GM18907 (cell line): Measurements from ENCODE around the gene ADGRL3.

Experiments used
- ATAC-seq: cut with Tn5 transposase; IDR thresholded peaks from one replicate; pipeline ENCODE4 v1.9.1; 2021; ENCODE audit warnings: mild to moderate bottlenecking, moderate library complexity; ENCODE audit not compliant: unreplicated experiment

Gene ADGRL3

DNA sequence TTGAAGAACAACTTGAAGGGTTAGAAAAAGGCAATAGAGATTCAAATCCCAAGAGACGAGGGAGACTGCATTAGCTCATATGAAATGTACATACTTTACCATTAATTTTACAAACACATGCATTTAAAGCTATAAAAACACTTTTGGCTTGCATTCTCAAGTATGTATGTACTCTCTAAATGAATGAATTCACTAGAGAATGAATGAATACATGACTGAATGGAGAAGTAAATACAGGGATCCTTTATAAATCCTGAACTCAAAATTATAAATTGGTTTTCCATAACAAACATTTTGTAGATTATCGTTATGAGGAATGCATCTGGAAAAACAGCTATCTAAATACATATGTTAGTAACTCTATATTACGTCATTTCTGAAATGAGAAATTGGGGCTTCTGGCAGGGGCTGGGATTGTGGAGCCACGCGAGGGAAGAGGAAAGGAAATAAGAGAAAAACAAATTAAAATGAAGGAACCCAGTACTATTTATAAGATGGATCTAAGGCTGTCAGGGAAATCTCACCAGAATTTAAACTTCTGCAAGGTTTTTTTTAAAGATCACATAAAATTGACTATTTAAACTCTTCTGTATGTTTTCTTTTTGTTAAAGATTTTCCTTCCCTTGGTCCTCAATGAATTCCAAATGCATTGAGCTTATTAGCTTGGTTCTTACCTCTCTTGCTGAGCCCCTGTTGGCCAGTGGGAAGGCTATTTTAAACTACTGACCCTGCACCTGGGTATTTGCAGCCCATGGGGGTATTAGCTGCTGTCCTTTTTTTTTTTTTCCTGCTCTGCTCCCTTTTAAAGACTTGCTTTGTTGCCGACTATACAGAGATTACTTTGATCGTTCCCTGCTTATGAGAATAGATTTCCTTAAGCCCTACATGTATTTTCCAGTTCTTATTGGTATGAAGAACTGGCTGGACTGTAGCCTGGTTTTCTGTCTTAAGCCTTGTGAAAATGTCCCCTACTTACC, 207.8 kb downstream of the ADGRL3 start:
- ATAC-seq, result no peak

DNA sequence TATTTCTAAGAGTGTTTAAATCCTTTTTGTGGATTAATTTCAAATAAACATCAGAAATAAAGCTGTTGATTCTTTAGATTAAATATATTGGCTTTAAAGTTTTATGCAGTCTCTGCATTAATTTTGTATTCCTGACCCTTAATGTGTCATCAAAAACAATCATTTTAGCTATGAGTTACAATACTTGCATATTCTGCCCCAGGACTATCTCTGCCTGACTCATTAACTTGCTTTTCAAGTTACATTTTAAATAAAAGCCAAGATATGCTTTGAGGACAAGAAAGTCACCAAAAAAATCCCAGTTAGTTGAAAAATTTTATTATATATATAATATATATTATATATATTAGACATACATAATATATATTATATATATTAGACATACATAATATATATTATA, 208.7 kb downstream of the ADGRL3 start:
- ATAC-seq, result no peak

DNA sequence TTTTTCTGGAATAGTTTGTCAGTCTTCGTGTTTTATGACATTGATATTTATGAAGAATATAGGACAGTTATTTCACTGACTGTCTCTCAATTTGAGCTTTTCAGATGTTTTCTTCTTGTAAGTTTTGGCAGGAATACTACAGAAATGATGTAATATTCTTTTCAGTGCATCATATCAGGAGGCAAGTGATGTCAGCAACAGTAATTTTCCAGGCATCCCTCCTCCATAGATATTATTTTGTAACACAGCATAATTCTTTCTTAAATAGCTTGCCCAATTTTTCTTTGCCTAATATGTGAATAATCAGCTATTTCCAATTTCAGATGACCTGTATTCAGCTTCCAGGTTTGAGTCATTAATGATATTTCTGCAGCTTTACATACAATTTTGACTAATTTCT, 211.1 kb downstream of the ADGRL3 start:
- ATAC-seq, result no peak

DNA sequence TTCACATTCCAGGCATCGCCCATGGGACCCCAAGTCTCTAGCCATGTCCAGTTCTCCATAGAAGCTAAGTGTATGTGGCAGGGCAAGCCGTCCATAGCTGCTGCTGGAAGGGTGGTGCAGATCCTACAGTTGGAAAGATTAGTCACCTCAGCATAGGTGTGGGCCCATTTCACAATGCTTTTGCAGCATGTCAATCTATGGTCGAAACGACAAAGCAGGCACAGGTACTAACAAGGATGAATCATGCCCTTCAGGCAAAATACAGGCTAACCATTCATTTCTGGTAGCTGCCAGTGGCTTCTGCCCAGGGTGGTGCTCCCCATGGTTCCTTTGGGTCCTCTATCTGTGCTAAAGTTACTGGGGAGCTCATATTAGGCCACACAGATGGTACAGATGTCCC, 225.2 kb downstream of the ADGRL3 start:
- ATAC-seq, result no peak

DNA sequence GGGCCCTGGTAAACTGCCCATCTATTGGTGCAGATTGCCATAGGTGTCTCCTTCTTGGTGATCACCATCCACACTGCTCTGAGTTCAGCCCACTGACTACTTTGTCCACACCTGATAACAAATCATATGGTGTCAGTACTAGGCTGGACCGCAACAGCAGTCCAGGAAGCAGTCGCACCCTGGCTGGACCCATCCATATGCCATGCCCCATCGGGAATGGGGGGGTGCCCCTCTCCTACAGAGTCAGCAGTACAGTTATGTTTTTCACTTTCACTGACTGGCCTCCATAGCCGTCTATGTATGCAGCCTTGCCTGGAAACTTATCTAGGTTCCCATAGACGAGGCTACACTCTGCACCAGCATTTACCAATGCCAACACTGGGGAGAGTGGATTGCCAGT, 226.1 kb downstream of the ADGRL3 start:
- no peak for ATAC-seq

DNA sequence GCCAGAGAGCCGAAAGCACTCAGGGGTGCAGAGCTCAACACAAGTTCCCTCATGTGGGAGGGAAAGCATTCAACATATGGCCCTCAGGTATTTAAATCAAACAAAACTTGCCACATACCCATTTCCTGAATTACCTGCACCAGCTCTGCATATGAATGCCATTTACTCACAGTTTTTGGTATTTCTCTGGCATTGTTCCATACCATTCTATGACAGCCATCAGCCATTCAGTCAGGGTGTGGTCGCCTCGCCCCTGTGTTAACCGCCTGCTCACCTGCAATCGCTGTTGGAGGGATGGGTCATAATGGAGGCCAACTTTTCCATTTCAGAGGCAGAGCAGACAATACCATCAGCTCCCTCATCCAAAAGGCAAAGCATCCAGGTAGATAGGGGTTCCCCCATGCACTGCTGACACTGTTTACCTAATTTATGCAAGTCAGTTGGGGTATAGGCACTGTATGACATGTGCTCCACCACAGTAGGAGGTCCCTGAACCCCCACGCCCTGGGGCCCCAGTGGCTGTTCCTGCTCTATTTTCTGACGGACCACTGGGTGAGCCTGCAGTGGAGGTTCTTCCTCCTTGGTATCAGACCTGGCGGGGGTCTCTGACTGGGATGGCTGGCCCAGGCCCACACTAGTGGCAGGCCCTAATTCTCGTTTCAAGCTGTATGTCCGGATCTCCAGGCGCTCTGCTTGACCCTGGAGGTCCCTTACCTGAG, 227.1 kb downstream of the ADGRL3 start:
- ATAC-seq, result no peak

DNA sequence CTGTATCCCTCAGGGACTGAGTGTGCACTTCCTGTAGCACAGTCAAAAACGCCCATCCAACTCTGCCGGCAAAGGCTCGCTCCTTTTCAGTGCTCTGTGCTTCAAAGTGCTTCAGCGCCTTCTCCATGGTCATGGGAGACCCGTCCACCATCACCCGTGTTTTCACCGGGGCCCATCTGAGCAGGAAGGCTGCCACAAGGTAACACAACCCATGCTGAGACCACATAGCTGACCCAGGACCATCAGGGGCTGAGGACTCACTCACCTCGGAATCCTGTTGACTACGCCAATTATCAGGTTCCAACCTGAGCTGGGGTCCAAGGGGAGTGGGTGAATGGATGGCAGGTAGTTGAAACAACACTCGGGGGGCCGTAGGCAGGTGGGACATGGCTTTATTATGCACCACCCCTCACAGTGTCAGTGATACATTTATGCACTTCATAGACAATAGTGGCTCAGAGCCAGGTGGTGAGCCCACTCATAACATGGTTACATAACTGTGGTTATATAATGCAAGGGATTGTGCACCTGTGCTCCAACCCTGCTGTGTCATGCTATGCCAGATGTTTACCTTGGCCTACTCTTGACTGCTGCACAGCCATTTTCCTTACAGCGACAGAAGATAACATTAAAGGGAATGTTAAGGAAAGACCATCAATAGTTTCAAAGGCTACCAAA, 227.8 kb downstream of the ADGRL3 start:
- ATAC-seq, result no peak

DNA sequence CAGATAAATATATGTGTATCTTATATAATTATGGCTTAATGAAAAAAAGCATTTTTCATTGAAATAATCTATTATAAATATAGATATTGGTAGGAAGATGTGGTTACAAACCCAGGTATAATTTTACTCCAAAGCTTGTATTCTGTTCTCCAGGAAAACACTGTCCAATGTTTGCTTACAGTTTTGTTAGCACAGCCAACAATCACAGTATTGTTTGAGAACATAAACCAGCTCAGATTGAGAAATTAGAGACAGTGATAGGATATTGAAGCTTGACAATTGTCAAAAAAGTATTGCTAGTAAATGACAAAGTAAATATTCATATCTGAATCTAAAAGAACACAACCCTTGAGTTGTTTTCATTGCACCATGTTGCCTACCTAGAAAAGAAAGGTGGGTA, 228.8 kb downstream of the ADGRL3 start:
- ATAC-seq, result no peak

DNA sequence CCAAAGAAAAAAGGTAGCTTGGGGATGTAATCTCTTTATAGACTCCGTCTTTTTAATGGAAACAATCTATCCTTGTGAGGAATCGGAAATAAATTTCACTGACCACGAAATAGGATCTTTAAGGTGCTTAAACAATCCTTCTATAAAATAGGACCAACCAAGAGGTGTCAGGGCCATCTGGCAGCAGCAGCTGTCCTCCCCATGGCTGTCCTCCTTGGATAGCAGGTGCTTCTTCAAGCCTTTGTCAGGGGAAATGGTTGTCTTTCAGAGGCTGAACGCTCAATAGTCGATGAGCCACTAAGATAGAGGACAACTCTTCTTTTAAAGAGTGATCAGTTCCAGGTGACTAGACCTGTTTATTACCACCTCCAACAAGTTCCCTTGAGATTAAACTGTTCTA, 231.0 kb downstream of the ADGRL3 start:
- no peak for ATAC-seq

DNA sequence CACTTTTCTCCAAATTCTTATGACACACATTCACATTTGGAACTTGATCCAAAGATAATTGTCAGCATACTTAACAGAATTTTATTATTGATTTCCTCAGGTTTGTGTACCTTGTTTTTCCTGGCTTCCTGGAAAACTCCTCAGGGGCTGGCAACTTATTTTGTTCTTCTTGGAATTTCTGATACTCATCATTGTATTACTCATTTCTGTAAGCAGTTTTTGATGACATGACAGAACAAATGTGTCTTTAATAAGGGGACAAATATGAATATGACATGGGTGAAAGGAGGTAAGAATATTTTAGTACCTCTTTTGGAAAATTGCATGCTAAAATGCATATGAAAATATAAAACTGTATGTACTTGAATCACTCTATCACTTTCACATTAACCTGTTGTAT, 237.8 kb downstream of the ADGRL3 start:
- ATAC-seq, result no peak

DNA sequence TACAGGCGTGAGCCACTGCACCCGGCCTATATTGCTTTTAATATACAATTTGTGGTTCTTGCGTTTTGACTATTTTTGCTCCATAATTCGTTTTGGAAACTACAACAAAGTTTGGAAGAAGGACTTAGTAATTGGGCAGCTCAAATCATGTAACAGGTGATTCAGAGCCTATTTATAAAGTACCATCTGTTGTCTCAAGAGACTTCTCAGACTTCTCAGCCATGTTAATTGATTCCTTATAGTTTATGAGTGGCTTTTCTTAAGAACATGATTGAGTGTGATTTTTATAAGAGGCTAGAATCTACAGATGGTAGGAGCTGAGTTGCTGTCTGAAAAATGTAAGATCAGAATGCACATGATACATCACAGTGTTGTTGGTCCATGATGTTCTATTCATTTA, 240.2 kb downstream of the ADGRL3 start:
- ATAC-seq, result no peak

DNA sequence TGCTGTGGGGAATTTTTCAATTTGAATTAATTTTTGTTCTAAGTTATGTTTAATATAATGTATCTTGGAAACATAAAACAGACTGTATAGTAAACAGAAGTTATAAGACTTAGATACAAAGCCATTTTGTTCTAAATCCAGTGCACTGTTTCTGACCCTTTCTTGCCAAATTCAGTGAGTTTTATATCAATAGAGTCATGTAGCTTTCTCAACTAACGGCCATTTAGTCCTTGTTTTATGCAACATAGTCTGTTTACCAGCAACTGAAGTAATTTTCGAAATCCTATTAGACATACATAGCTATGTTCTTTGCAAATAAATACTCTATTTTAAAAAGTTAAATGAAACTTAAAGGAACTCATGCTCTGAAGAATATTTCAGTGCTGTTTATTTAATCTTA, 242.8 kb downstream of the ADGRL3 start:
- no peak for ATAC-seq

DNA sequence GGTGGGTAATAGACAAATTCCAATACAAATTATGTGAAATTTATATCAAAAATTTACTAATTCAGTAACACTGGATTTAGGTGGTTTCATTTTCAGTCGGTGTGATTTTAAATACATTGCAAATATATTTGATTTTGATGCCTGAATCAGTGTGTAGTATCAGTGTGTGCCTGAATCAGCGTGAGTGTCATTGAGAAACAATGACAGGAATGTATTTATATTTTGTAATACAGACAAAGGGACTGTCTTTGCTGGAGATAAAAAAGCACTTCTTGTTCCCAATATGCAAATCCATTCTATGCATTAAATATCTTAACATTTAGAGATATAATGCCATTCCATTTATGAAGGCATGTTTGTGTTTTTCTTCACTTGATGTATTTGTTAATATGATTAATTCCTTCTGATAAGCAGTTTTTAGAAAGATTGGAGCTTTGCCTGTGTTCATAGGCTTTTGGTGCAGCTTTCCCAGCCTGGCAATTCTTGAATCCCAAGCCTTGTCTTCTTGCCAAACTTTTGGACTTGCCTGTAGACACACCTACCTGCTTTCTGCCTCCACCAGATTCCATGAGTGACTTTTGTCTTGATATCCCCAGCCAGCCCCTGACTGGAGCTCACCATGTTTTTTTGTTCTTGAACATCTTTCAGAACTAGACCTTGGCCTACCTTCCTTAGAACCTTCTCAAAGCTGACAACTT, 243.8 kb downstream of the ADGRL3 start:
- ATAC-seq, result no peak

DNA sequence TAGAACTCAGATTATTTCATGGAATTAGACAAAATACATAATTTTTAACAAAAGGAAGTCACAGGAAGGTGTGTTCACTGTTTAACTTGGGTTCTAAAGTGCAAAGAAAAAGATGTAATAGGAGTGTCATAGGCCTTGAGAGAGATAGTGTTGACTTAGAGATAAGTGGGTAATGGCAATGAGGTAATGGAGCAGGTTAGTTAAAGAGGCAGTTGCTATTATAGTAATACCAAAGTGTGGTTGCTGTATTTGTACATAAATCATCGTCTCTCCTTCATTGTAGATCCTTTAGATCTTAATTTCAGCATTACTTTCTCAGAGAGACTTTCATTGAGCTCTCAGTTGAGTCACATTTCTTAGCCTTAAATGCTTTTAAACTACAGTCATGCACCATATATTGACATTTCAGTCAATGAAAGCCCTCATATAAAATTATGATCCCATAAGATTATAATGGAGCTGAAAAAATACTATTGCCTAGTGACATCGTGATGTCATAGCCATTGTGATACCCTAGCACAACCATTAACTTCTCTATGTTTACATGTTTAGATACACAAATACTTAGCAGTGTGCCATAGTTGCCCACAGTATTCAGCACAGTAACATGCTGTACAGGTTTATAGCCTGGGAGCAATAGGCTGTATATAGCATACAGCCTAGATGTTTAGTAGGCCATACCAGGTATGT, 245.4 kb downstream of the ADGRL3 start:
- ATAC-seq, result no peak

DNA sequence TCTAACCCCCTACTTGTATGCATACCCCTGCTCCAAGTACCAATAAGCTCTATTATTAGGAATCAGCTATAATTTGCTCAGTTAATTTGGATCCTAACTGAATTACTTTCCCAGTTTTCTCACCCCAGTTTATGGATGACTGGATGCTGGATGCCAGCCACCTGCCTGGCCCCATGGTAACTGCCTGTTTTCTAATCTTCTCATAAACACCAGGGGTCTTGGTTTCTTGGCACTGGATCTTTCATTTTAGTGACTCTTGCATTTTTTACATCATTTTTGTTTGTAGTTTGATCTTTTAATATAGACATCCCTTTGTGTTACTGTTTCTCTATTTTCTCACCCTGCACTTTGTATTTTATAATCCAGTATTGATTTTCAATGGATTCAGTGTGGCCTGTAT, 246.8 kb downstream of the ADGRL3 start:
- no peak for ATAC-seq

DNA sequence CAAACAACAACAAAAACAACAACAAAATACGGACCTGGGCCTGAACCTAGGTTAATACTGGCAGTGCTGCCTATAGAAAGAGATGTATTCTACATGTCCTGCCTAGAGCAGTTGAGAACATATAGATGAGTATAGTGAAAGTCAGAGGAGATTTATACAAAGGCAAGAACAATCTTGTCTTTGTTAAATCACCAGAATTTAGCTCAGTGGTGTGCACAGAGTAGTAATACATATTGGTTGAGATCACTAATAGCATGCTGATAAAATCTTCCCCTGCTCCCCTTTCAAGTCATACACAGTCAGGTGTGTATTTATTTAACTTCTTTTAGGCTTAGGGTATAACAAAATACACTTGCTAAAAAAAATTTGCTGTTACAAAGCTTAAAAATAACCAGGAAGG, 247.8 kb downstream of the ADGRL3 start:
- no peak for ATAC-seq

DNA sequence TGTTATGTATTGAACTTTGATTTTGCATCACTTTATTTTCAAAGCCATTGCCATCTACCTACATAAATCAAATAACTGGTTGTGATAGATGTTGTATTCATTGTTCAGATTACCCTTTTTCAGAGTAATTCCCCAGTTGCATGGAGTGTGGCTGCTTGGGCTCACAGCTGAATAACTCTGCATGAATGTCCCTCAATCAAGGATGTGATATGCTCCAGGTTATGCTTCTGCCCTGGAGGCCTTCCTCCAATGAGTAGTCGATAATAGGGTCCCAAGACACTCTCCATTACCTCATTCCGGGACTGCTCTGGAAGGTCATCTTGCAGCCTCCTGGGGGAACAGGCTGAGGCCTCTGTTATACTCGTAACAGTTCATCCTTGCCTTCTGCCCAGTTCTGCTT, 251.8 kb downstream of the ADGRL3 start:
- no peak for ATAC-seq

DNA sequence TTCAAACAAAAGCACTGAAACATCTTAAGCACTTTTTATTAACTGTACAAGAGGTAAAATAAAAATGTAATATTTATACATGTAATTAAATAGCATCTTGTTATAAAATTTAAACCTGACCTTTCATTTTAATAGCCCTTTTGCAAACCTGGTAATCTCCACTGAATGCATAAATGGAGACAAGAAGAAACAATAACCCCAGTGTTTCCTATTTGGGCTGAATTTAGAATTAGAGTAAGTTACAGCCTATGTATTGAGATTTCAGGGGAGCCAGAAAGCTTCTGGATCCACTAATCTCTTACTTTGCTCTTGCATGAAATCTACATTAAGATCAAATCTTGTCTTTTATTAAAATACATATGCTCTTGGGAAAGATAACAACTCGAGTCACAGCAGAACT, 261.8 kb downstream of the ADGRL3 start:
- no peak for ATAC-seq

DNA sequence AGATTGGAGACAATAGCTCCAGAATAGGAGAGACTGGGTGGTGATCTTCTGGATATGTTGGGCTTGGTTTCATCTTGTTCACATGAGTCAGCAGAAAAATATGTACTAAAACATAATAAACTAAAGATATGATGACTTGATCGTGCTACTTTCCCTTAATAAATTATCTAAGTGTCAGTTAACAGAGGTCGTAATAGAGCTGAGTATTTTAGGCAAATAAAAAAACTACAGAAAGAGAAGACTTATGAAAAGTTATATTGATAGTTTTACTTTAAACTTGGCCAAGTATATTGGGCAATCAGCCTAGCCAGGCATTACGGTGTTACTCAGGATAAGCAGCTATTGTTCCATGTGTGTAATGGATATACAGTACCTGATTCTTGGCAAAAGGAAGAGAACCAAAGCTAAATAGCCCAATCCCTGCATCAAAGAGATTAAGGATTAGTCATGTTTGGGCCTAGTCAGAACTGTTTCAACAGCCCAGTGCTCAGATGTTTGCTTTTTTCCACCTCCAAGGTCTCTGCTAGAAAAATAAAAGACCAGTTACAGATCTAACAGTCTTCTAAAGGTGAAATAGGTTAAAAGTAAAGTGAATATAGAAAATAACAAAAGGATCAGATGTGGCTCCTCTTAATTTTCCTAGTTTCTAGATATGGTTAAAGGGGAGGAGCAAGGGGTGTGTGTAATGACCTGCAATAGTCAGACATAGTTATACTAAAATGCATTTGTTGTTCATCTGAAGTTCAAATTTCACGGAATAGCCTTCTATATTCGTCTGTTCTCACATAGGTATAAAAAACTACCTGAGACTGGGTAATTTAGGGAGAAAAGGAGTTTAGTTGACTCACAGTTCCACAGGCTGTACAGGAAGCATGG, 262.6 kb downstream of the ADGRL3 start:
- no peak for ATAC-seq
